Spleen (tissue), 11 donors: ENCODE results near the gene ADAM11. TPM values are rescaled to one million over a fixed set of nuclear protein-coding genes. Genes with fewer than 3 reads are reported as not detected.

Experiments used
- DNase-seq: peaks from one replicate; pipeline ENCODE4 v3.0.0-alpha.2; 2020
- H3K27ac ChIP-seq, 8 donors: fragments of 200-600 bp; sonication (generic) in 7 of 8; 1 replicate in 4 of 8; 2 replicates in 4 of 8; pipeline versions ENCODE4 v1.5.0 to v1.8.0; 2016 to 2021; ENCODE audit warnings: inconsistent platforms in 4 of 8, mild to moderate bottlenecking in 4 of 8, moderate library complexity in 1 of 8
- H3K27me3 ChIP-seq, 7 donors: fragments of 200-600 bp; sonication (generic) in 6 of 7; replicated peaks in 1 of 7; 1 replicate in 4 of 7; 2 replicates in 3 of 7; pipeline versions ENCODE4 v1.5.0 to v1.8.0; 2016 to 2021; ENCODE audit warnings: inconsistent platforms in 3 of 7, mild to moderate bottlenecking in 1 of 7
- H3K36me3 ChIP-seq, 6 donors: fragments of 200-600 bp; sonication (generic) in 5 of 6; 1 replicate in 4 of 6; 2 replicates in 2 of 6; pipeline versions ENCODE4 v1.5.0 to v1.8.0; 2016 to 2021; ENCODE audit warnings: inconsistent platforms in 2 of 6
- H3K4me1 ChIP-seq, 6 donors: fragments of 200-600 bp; sonication (generic) in 5 of 6; 1 replicate in 3 of 6; 2 replicates in 3 of 6; pipeline versions ENCODE4 v1.5.0 to v1.8.0; 2016 to 2021; ENCODE audit warnings: inconsistent platforms in 3 of 6
- H3K4me3 ChIP-seq, 8 donors: fragments of 200-600 bp; sonication (generic) in 7 of 8; 1 replicate in 4 of 8; 2 replicates in 4 of 8; pipeline versions ENCODE4 v1.5.0 to v1.8.0; 2016 to 2021; ENCODE audit warnings: inconsistent platforms in 4 of 8, mild to moderate bottlenecking in 4 of 8, moderate library complexity in 2 of 8
- H3K9me3 ChIP-seq, 8 donors: fragments of 200-600 bp; sonication (generic) in 7 of 8; 1 replicate in 4 of 8; 2 replicates in 4 of 8; pipeline versions ENCODE4 v1.5.0 to v1.8.0; 2016 to 2021; ENCODE audit warnings: inconsistent platforms in 4 of 8
- POLR2A ChIP-seq, 3 donors: fragments of 450-650 bp; IDR thresholded peaks; one replicate each; pipeline ENCODE4 v1.5.1; 2017; ENCODE audit warnings: antibody characterized with exemption in 3 of 3, mild to moderate bottlenecking in 1 of 3
- POLR2AphosphoS5 ChIP-seq, 3 donors: sonication (generic); formaldehyde crosslinking; IDR thresholded peaks; one replicate each; pipeline ENCODE4 v1.5.1; 2017; ENCODE audit warnings: antibody characterized with exemption in 3 of 3
- WGBS, 5 donors: extraction: QIAGEN DNeasy Blood & Tissue Kit in 3 of 5; methylation state at CpG; one replicate each; pipeline versions ENCODE4 v1.1.5 to v1.1.7; 2013 to 2018; 5-methylcytosine and 5-hydroxymethylcytosine counted together
- intact Hi-C: fragments of 100-400 bp; cut with DNase I; formaldehyde crosslinking; loops from one replicate; pipeline ENCODE4 v1.15.0; 2023; ENCODE audit warnings: low total_unique reads
- polyA plus RNA-seq, 3 donors: library from polyadenylated mRNA; stranded (reverse); fragments of 200-250 nt; gene quantifications; one replicate each; pipeline ENCODE4 v1.2.1, GENCODE V29; 2013
- total RNA-seq, 7 donors: library from RNA; depleted of rRNA in 3 of 7; stranded (reverse); fragments of >200 nt in 3 of 7; fragmentation: NEBNext Ultra II Directional in 4 of 7; extraction: Animal tissue kit (Norgen Biotek cat#: 25700) in 4 of 7; gene quantifications; one replicate each; pipeline versions ENCODE4 v1.1.0 to v1.2.1, GENCODE V29; 2016 to 2021
- TF ChIP-seq, protein P1 (sequence below), 11 experiments: fragments of 200-600 bp in 7 of 11; fragments of 450-650 bp in 4 of 11; sonication (generic) in 4 of 11; IDR thresholded peaks in 8 of 11; conservative IDR thresholded peaks in 3 of 11; 1 replicate in 7 of 11; 2 replicates in 4 of 11; pipeline versions ENCODE4 v1.4.0 to v1.8.0; 2016 to 2021; ENCODE audit warnings: antibody characterized with exemption in 11 of 11, inconsistent platforms in 4 of 11, mild to moderate bottlenecking in 1 of 11
- donor health status: healthy with polysubstance abuse.
- donor health status: DM: no; HTN: no; CAD: no; lungs with moderate emphysema.
- donor health status: DM: no; HTN: no; CAD: no.
- donor health status: Bipolar disorder and iron deficiency.
- donor health status: healthy.
- donor health status: DM: no; HTN: no; CAD: no.
- donor health status: DM: yes; HTN: yes; CAD: no.

ADAM11 gene
- total and polyA plus RNA-seq, 10 donors = 0.10 to 0.79 (median 0.29) TPM; not detected in 1

DNA sequence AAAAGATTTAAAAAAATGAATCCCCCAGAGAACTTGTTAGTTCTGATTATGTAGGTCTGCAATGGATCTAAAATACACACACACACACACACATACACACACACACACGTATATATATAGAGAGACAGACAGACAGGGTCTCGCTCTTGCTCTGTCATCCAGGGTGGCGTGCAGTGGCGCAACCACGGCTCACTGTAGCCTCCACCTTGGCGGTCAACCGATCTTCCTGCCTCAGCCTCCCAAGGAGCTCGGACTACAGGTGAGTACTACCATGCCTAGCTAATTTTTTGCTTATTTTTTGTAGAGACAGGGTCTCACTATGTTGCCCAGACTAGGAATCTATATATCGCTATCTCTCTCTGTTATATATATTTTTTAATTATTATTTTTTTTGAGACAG lies 37.9 kb downstream of the ADAM11 start:
- no peak overlapping the region for H3K4me3 ChIP-seq
- H3K4me1 ChIP-seq = peaks cover 0 to 11% (median 4%) of the 10 kb centered on the region in 6 donors
- no peaks in the 10 kb centered on the region for H3K9me3 ChIP-seq
- H3K36me3 ChIP-seq = no peaks in the 10 kb centered on the region
- no peaks in the 10 kb centered on the region for H3K27me3 ChIP-seq
- no peak overlapping the region for H3K27ac ChIP-seq
- DNase-seq = no peak
- WGBS, 5 donors = 92 to 95% (median 92%) methylated on average over 9 of the region's 9 CpGs
- TF ChIP-seq POLR2A (IDR thresholded peaks at IDR 0.05) (no peak), POLR2AphosphoS5 (IDR thresholded peaks at IDR 0.05) (no peak)
- intact Hi-C loops = no loop called here

DNA sequence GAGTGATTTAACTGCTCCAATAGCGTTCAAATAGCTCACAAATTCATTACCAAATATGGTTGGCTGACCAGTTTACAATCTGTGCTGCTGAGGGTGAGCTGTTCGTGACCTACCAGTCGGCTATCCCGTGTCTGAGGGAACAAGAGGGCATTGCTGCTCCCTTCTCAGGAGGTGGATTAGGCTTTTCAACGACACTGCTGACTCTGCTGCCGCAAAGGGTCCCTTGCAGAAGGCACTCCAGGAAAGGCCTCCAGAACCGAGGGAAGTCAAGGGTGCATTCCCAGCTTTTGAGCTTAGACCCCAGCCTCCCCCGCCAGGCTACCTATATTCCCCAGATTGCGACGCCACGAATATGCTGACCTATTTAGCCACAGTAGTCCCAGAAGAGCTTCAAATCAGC lies 39.0 kb downstream of the ADAM11 start:
- DNase-seq = no peak
- H3K9me3 ChIP-seq = no peaks in the 10 kb centered on the region
- no peaks in the 10 kb centered on the region for H3K36me3 ChIP-seq
- peaks cover 0 to 11% (median 4%) of the 10 kb centered on the region in 6 donors for H3K4me1 ChIP-seq
- TF ChIP-seq, protein P1, sequence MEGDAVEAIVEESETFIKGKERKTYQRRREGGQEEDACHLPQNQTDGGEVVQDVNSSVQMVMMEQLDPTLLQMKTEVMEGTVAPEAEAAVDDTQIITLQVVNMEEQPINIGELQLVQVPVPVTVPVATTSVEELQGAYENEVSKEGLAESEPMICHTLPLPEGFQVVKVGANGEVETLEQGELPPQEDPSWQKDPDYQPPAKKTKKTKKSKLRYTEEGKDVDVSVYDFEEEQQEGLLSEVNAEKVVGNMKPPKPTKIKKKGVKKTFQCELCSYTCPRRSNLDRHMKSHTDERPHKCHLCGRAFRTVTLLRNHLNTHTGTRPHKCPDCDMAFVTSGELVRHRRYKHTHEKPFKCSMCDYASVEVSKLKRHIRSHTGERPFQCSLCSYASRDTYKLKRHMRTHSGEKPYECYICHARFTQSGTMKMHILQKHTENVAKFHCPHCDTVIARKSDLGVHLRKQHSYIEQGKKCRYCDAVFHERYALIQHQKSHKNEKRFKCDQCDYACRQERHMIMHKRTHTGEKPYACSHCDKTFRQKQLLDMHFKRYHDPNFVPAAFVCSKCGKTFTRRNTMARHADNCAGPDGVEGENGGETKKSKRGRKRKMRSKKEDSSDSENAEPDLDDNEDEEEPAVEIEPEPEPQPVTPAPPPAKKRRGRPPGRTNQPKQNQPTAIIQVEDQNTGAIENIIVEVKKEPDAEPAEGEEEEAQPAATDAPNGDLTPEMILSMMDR (IDR thresholded peaks at IDR 0.05 in 8 of 11, conservative IDR thresholded peaks at IDR 0.05 in 3 of 11) = no peak
- TF ChIP-seq POLR2A (IDR thresholded peaks at IDR 0.05) (no peak), POLR2AphosphoS5 (IDR thresholded peaks at IDR 0.05) (no peak)
- H3K27ac ChIP-seq = no peak overlapping the region
- 89 to 93% (median 90%) methylated on average over 9 to 11 of the region's 11 CpGs for WGBS, 5 donors
- H3K4me3 ChIP-seq = no peak overlapping the region
- intact Hi-C loops = no loop called here
- no peaks in the 10 kb centered on the region for H3K27me3 ChIP-seq

DNA sequence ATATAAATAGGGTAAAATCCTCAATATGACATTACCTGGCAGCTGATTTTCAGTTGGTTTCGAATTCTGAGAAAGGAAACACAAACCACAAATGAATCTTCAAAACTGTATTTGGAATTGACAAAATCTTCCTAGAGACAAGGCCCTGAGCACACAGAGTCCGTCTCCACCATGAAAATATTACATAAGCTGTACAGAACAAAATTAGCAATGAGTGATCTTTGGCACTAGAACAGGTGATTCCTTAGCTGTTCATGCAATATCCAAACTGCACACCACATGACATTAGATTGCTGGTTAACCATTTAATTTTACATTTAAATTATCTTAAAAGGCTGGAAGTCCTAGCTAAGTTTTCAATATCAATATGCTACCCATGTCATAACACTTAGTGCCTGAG lies 39.6 kb downstream of the ADAM11 start:
- 61 to 73% (median 67%) methylated on average over 2 of the region's 2 CpGs for WGBS, 5 donors
- Histone ChIP-seq H3K4me3 (no peak overlapping the region), H3K36me3 (no peaks in the 10 kb centered on the region), H3K27ac (no peak overlapping the region), H3K27me3 (no peaks in the 10 kb centered on the region), H3K9me3 (no peaks in the 10 kb centered on the region), H3K4me1 (peaks cover 0 to 11% (median 4%) of the 10 kb centered on the region in 6 donors)
- intact Hi-C loops = no loop called here
- TF ChIP-seq, protein P1 (IDR thresholded peaks at IDR 0.05 in 8 of 11, conservative IDR thresholded peaks at IDR 0.05 in 3 of 11) = no peak
- TF ChIP-seq POLR2AphosphoS5 (IDR thresholded peaks at IDR 0.05) = no peak
- TF ChIP-seq POLR2A (IDR thresholded peaks at IDR 0.05) = no peak
- no peak for DNase-seq

DNA sequence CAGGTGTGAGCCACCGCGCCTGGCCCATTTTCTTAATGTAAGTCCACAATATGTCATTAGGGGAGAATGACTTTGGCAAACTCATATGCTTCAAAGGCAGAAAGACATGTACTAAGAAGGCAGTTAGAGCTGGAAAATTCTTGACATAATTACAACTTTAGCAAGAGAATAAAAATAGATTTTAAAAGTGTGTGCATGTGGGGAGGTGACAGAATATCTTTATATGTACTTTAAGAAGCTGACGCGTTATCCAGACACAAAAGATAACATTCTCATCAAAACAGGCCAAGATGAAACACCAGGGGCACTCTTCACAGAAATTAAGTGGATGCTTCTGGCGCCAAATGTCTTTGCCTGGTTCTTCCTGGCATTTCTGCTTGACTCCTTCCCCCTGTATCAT lies 43.1 kb downstream of the ADAM11 start:
- Histone ChIP-seq H3K4me1 (no peaks in the 10 kb centered on the region), H3K27ac (no peak overlapping the region)

More for the DNA sequence above, 43.1 kb downstream of the ADAM11 start:
- DNase-seq = no peak
- intact Hi-C loops = no loop called here
- no peak overlapping the region for H3K4me3 ChIP-seq
- H3K36me3 ChIP-seq = no peaks in the 10 kb centered on the region
- H3K27me3 ChIP-seq = no peaks in the 10 kb centered on the region
- TF ChIP-seq POLR2A (IDR thresholded peaks at IDR 0.05) = no peak
- no peak for TF ChIP-seq POLR2AphosphoS5 (IDR thresholded peaks at IDR 0.05)
- TF ChIP-seq, protein P1 (IDR thresholded peaks at IDR 0.05 in 8 of 11, conservative IDR thresholded peaks at IDR 0.05 in 3 of 11) = no peak
- H3K9me3 ChIP-seq = no peaks in the 10 kb centered on the region
- WGBS, 5 donors = 81 to 97% (median 90%) methylated on average over 5 of the region's 5 CpGs
